Right cardiac atrium (tissue), 5 donors: ENCODE results near the gene CSTPP1. TPM values are rescaled to one million over a fixed set of nuclear protein-coding genes. Genes with fewer than 3 reads are reported as not detected.

Source experiments
- microRNA-seq, 2 donors: library from miRNA; unstranded; fragments of <30 nt; microRNA quantifications; one replicate each; pipeline ENCODE4 v1.2.0, GENCODE V29; 2020 to 2021
- polyA plus RNA-seq: library from polyadenylated mRNA; stranded (reverse); fragments of 200-250 nt; gene quantifications from one replicate; pipeline ENCODE4 v1.2.3, GENCODE V29; 2013
- total RNA-seq, 4 donors: library from RNA; stranded (reverse); fragmentation: NEBNext Ultra II Directional; extraction: Animal tissue kit (Norgen Biotek cat#: 25700); gene quantifications; one replicate each; pipeline ENCODE4 v1.2.1, GENCODE V29; 2021
- donor health status: healthy with polysubstance abuse.
- donor health status: DM: no; HTN: yes; CAD: no.
- donor health status: DM: no; HTN: no; CAD: no.
- donor health status: DM: no; HTN: yes; CAD: no; lungs with severe emphysema.
- donor health status: DM: yes; HTN: yes; CAD: no.

Gene CSTPP1
- total and polyA plus RNA-seq, 5 donors = 12.7 to 17.5 (median 15.6) TPM

Small RNA genes lying within 50 kb of the gene (microRNA-seq; reads per million reads assigned to microRNA genes)
- 0 reads per million in 2 donors for gene MIR6745

Other genes starting within 250 kb of the CSTPP1 start
- 100 to 1,000 TPM; 101 to 112 (median 106) TPM for gene ARHGAP1, start 236.1 kb upstream of the CSTPP1 start, total RNA-seq
- 53.4 TPM for gene ARHGAP1, start 236.1 kb upstream of the CSTPP1 start, polyA plus RNA-seq
- gene ZNF408, start 235.7 kb upstream of the CSTPP1 start, total RNA-seq = 1 to 10 TPM; 5.8 to 8.8 (median 7.5) TPM
- gene ZNF408, start 235.7 kb upstream of the CSTPP1 start, polyA plus RNA-seq = 5.9 TPM
- under 1 TPM in 1 of 4 donors, not detected in 3; 0.19 TPM for gene F2, start 217.5 kb upstream of the CSTPP1 start, total RNA-seq
- not detected for gene F2, start 217.5 kb upstream of the CSTPP1 start, polyA plus RNA-seq
- gene CKAP5, start 90.5 kb upstream of the CSTPP1 start, total RNA-seq = 10 to 100 TPM; 55.1 to 66.8 (median 65.0) TPM
- gene CKAP5, start 90.5 kb upstream of the CSTPP1 start, polyA plus RNA-seq = 20.6 TPM
- 10 to 100 TPM; 21.8 to 32.3 (median 29.2) TPM for gene LRP4, start 18.2 kb upstream of the CSTPP1 start, total RNA-seq
- 14.6 TPM for gene LRP4, start 18.2 kb upstream of the CSTPP1 start, polyA plus RNA-seq
- gene ARFGAP2, start 240.1 kb downstream of the CSTPP1 start, total RNA-seq = 10 to 100 TPM; 43.8 to 67.4 (median 56.5) TPM
- 39.8 TPM for gene ARFGAP2, start 240.1 kb downstream of the CSTPP1 start, polyA plus RNA-seq
- gene PACSIN3, start 249.7 kb downstream of the CSTPP1 start, total RNA-seq = 100 to 1,000 TPM; 110 to 156 (median 123) TPM
- 137 TPM for gene PACSIN3, start 249.7 kb downstream of the CSTPP1 start, polyA plus RNA-seq